ENCODE results near the gene STRN. TPM values are rescaled to one million over a fixed set of nuclear protein-coding genes. Genes with fewer than 3 reads are reported as not detected.

The STRN gene
- total and polyA plus RNA-seq, 10 of the 15 experiments (the other 5 are each of a cell fraction or from before 2014, with no cell fraction given): 1.00 to 19.2 (median 9.1) TPM

DNA sequence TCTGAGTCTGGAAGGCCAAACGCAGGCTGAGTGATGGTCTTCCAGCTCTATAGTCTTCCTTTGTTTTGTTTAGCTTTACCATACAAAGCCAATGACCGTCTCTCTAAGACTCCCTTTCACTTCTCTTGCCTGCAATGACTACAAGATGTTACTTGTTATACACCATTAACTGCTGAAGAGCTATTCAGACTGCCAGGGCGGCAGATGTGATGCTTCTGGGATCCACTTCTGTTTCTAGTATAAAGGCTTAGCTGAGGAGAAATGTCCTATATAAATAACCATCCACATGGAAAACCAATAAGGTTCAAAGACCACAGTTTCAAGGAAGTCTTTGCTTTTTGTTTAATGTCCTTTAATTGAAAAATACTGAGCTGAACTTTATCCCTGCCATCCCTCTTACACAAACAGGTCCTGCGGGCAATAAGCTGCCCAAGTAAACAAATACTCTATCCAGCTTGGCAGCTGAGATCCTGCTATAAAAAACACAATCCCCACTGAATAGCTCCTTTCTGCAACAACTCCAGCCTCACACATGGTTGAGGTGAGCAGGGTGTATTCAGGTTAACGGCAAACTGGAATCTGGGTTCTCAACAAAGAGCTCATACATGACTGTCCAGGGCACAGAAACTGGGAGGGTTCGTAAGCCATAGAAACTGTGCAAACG, 145.3 kb downstream of the STRN start (continued):
- TF ChIP-seq ZBTB4 (CRISPR knock-in tag; IDR thresholded peaks at IDR 0.05) (no peak), SMARCA5 (IDR thresholded peaks at IDR 0.05) (no peak), CHD4 (IDR thresholded peaks at IDR 0.05) (no peak), TBL1XR1 (IDR thresholded peaks at IDR 0.05; ENCODE audit: low read depth, low read length) (no peak), RUNX3 (IDR thresholded peaks at IDR 0.05; ENCODE audit: low read length) (no peak)
- TF ChIP-seq, protein P1, sequence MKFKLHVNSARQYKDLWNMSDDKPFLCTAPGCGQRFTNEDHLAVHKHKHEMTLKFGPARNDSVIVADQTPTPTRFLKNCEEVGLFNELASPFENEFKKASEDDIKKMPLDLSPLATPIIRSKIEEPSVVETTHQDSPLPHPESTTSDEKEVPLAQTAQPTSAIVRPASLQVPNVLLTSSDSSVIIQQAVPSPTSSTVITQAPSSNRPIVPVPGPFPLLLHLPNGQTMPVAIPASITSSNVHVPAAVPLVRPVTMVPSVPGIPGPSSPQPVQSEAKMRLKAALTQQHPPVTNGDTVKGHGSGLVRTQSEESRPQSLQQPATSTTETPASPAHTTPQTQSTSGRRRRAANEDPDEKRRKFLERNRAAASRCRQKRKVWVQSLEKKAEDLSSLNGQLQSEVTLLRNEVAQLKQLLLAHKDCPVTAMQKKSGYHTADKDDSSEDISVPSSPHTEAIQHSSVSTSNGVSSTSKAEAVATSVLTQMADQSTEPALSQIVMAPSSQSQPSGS (IDR thresholded peaks at IDR 0.05; ENCODE audit: low read length): no peak
- TF ChIP-seq, protein P2, sequence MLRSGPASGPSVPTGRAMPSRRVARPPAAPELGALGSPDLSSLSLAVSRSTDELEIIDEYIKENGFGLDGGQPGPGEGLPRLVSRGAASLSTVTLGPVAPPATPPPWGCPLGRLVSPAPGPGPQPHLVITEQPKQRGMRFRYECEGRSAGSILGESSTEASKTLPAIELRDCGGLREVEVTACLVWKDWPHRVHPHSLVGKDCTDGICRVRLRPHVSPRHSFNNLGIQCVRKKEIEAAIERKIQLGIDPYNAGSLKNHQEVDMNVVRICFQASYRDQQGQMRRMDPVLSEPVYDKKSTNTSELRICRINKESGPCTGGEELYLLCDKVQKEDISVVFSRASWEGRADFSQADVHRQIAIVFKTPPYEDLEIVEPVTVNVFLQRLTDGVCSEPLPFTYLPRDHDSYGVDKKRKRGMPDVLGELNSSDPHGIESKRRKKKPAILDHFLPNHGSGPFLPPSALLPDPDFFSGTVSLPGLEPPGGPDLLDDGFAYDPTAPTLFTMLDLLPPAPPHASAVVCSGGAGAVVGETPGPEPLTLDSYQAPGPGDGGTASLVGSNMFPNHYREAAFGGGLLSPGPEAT (IDR thresholded peaks at IDR 0.05; ENCODE audit: low read depth): no peak

Data from GM12878 (cell line).